Chondrocyte (in vitro differentiated cells): Measurements from ENCODE around the gene PLXNA4. TPM values are rescaled to one million over a fixed set of nuclear protein-coding genes. Genes with fewer than 3 reads are reported as not detected.
A peak's percentile ranks its signal among the peaks of the same experiment; 100 is the strongest.

Experiments
- DNase-seq: peaks from one replicate; pipeline ENCODE4 v3.0.0; 2021; ENCODE audit warnings: mixed read lengths, low spot score
- H3K27ac Mint-ChIP-seq: one replicate; pipeline ENCODE4 v1.8.0; 2021; ENCODE audit warnings: mild to moderate bottlenecking, moderate library complexity, mixed read lengths; ENCODE audit not compliant: unreplicated experiment
- H3K27me3 Mint-ChIP-seq: 2 replicates; pipeline ENCODE4 v1.8.0; 2021; ENCODE audit warnings: low read depth, mixed read lengths
- H3K36me3 Mint-ChIP-seq: 2 replicates; pipeline ENCODE4 v1.8.0; 2021; ENCODE audit warnings: low read depth, mixed read lengths
- H3K4me1 Mint-ChIP-seq: 2 replicates; pipeline ENCODE4 v1.8.0; 2021; ENCODE audit warnings: low read depth, mild to moderate bottlenecking, mixed read lengths
- H3K4me3 Mint-ChIP-seq: one replicate; pipeline ENCODE4 v1.8.0; 2021; ENCODE audit warnings: mild to moderate bottlenecking, moderate library complexity, mixed read lengths; ENCODE audit not compliant: unreplicated experiment
- H3K9me3 Mint-ChIP-seq: 2 replicates; pipeline ENCODE4 v1.8.0; 2021; ENCODE audit warnings: low read depth, mixed read lengths
- CTCF ChIP-seq: fragments of 200-600 bp; sonication (generic); IDR thresholded peaks from 2 replicates; pipeline ENCODE4 v1.5.0; 2021; ENCODE audit warnings: antibody characterized with exemption, mild to moderate bottlenecking, moderate library complexity
- total RNA-seq: library from RNA; stranded (reverse); gene quantifications from 3 replicates; pipeline ENCODE4 v1.2.1, GENCODE V29; 2021

Gene PLXNA4
- total RNA-seq, 1 donor from 2014 or later = 11.3 TPM

GRCh38 chr7:132296820-132297219, 279.4 kb downstream of the PLXNA4 start:
- Mint-ChIP-seq H3K4me3 (no peak overlapping the region), H3K36me3 (no peaks in the 10 kb centered on the region), H3K4me1 (peaks cover 49% of the 10 kb centered on the region), H3K27me3 (no peaks in the 10 kb centered on the region), H3K27ac (no peak overlapping the region), H3K9me3 (no peaks in the 10 kb centered on the region)
- TF ChIP-seq CTCF = no peak
- no peak for DNase-seq

GRCh38 chr7:132295175-132295574, 281.1 kb downstream of the PLXNA4 start:
- no peaks in the 10 kb centered on the region for H3K9me3 Mint-ChIP-seq
- peaks cover 59% of the 10 kb centered on the region for H3K4me1 Mint-ChIP-seq
- H3K4me3 Mint-ChIP-seq = no peak overlapping the region
- no peak for TF ChIP-seq CTCF
- peak overlapping the region; percentile 52 for H3K27ac Mint-ChIP-seq
- H3K36me3 Mint-ChIP-seq = no peaks in the 10 kb centered on the region
- DNase-seq = no peak
- no peaks in the 10 kb centered on the region for H3K27me3 Mint-ChIP-seq

GRCh38 chr7:132292803-132293202, 283.5 kb downstream of the PLXNA4 start:
- Mint-ChIP-seq H3K4me3 (no peak overlapping the region), H3K9me3 (no peaks in the 10 kb centered on the region), H3K27me3 (no peaks in the 10 kb centered on the region), H3K36me3 (no peaks in the 10 kb centered on the region), H3K27ac (peak overlapping the region; percentile 70), H3K4me1 (peaks cover 48% of the 10 kb centered on the region)
- TF ChIP-seq CTCF = no peak
- DNase-seq = no peak

- Mint-ChIP-seq H3K27ac (no peak overlapping the region), H3K36me3 (no peaks in the 10 kb centered on the region)
- TF ChIP-seq CTCF = no peak
Measured at GRCh38 chr7:132291481-132291880, 284.8 kb downstream of the PLXNA4 start.

GRCh38 chr7:132290021-132290420, 286.2 kb downstream of the PLXNA4 start:
- TF ChIP-seq CTCF = no peak
- no peak overlapping the region for H3K4me3 Mint-ChIP-seq
- H3K36me3 Mint-ChIP-seq = no peaks in the 10 kb centered on the region
- H3K27me3 Mint-ChIP-seq = no peaks in the 10 kb centered on the region
- H3K9me3 Mint-ChIP-seq = no peaks in the 10 kb centered on the region
- no peak overlapping the region for H3K27ac Mint-ChIP-seq
- peaks cover 41% of the 10 kb centered on the region for H3K4me1 Mint-ChIP-seq
- no peak for DNase-seq

More at GRCh38 chr7:132291481-132291880, 284.8 kb downstream of the PLXNA4 start:
- Mint-ChIP-seq H3K4me1 (peaks cover 47% of the 10 kb centered on the region), H3K27me3 (no peaks in the 10 kb centered on the region), H3K9me3 (no peaks in the 10 kb centered on the region), H3K4me3 (no peak overlapping the region)
- no peak for DNase-seq
